NB4 (cell line): ENCODE measurements around the gene EBF3.
A peak's percentile ranks its signal among the peaks of the same experiment; 100 is the strongest.

Experiments
- DNase-seq: peaks from one replicate; pipeline ENCODE4 v3.0.0; 2010; ENCODE audit warnings: low read depth
- H3K4me3 ChIP-seq: one replicate; pipeline ENCODE4 v1.5.1; 2011; ENCODE audit warnings: mild to moderate bottlenecking, low read depth, low read length, moderate library complexity
- MAX ChIP-seq: IDR thresholded peaks from 2 replicates; pipeline ENCODE4 v1.6.1; 2011; ENCODE audit warnings: low read depth, low read length
- MYC ChIP-seq: IDR thresholded peaks from 2 replicates; pipeline ENCODE4 v1.6.1; 2011; ENCODE audit warnings: low read depth, low read length
- POLR2A ChIP-seq: IDR thresholded peaks from 2 replicates; pipeline ENCODE4 v1.6.1; 2011; ENCODE audit warnings: mild to moderate bottlenecking; ENCODE audit not compliant: insufficient read length; ENCODE audit errors: extremely low read depth
- TF ChIP-seq, protein P1 (sequence below): IDR thresholded peaks from one replicate; pipeline ENCODE4 v1.5.1; 2012; ENCODE audit warnings: low read depth, low read length

Gene EBF3

DNA sequence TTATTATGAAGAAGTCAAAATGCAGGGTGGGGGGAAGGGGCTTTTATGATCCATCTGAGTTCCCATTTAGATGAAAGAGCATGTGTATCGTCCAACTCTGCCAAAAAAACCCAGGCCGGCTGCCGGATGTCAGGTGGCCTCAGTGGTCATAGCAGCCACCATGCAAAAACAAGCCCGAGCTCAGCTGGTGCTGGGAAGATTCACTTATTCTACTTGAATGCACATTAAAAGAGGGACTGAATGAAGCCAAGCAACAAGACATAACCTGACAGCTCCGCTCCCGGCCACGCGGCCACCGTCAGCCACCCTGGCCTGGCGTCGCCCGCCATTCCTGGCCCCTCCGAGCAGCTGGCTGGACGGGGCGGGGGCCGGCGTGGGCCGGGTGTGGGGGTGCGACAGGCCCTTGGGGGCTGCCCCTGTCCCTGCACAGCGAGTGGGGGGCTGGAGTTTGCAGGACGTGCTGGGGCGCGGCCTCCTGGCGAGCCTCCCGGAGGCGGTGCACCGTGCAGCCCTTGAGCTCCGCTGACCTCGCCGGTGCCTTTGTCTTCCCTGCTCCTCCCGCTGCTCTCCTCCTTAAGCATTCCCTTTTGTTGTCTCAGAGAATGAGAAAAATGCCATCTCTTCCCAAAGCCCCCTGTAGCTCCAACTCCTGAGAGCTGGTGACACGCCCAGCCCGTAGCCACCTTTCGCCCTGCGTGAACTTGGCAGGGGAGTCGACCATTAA, 67.8 kb downstream of the EBF3 start:
- H3K4me3 ChIP-seq: no peak overlapping the region
- no peak for TF ChIP-seq MAX
- DNase-seq: no peak

GRCh38 chr10:129895811-129896135, 68.3 kb downstream of the EBF3 start:
- H3K4me3 ChIP-seq: no peak overlapping the region
- TF ChIP-seq MYC: no peak
- no peak for TF ChIP-seq MAX
- TF ChIP-seq, protein P1, sequence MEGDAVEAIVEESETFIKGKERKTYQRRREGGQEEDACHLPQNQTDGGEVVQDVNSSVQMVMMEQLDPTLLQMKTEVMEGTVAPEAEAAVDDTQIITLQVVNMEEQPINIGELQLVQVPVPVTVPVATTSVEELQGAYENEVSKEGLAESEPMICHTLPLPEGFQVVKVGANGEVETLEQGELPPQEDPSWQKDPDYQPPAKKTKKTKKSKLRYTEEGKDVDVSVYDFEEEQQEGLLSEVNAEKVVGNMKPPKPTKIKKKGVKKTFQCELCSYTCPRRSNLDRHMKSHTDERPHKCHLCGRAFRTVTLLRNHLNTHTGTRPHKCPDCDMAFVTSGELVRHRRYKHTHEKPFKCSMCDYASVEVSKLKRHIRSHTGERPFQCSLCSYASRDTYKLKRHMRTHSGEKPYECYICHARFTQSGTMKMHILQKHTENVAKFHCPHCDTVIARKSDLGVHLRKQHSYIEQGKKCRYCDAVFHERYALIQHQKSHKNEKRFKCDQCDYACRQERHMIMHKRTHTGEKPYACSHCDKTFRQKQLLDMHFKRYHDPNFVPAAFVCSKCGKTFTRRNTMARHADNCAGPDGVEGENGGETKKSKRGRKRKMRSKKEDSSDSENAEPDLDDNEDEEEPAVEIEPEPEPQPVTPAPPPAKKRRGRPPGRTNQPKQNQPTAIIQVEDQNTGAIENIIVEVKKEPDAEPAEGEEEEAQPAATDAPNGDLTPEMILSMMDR: no peak
- TF ChIP-seq POLR2A: no peak
- no peak for DNase-seq

DNA sequence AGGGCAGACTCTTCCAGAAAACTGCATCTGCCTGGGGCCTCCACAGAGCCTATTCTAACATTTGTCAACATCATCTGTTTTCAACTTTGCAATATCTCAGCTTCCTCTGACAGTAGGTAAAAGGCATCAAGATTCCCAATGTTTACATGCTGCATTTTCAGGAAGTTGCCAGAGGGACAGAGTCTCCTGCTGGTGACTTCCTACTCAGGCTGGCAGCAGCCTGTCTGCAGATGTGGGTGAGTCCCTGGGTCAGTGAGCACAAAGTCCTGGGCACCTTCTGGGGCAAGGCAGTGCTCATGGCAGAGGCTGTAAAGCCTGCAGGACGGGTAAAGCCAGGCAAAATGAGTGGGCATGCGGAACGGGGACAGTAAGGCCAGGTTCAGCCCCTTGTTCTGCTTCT, 69.4 kb downstream of the EBF3 start:
- no peak overlapping the region for H3K4me3 ChIP-seq
- TF ChIP-seq, protein P1: no peak
- TF ChIP-seq POLR2A (no peak), MYC (no peak), MAX (no peak)
- DNase-seq: peak; percentile 28

DNA sequence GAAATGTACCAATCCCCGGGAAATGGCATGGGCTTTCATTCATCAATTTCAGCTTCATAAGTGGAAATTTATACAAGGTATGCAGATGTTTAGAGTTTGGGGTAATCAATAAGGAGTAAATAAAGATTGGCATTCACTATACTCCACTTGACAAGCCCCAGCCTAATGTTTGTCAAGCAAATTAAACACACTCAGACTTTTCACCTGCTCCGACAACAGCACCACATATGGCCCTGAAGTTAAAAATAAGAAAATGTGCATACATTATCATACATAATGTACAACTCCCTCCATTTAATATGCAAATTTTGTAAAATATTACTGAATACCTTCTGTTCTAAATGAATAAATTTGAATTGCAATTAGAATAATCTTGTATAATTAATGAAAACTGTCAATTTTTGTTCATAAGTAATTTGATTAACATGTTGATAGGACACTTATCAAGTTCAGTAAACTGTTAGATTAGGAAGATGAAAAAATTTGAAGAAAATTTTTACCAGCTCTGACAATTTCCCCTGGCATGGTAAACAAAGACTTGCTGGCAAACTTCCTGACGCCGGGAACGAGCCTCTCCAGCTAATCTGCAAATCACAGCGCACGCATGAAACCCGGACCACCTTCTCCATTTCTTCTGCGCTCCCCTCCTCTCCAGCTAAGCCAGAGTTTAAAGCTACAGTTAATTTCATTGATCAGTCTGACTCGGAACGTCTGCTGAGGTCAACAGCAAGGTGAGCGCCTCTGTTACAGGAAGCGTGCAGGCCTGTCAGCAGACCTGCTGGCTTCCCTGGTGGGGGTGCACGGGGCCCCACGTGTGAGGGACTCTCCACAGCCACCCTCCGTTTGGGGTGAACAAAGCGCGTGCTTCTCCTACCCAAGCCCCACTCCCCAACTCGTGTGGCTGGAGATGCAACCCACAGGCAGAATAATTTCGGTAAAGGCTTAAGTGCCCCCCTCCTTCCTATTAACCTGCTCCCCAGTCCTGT, 70.7 kb downstream of the EBF3 start:
- H3K4me3 ChIP-seq: no peak overlapping the region
- TF ChIP-seq MYC: no peak
- TF ChIP-seq MAX: no peak
- no peak for TF ChIP-seq POLR2A
- TF ChIP-seq, protein P1: no peak
- DNase-seq: no peak

- DNase-seq: no peak
- no peak overlapping the region for H3K4me3 ChIP-seq
- TF ChIP-seq POLR2A (no peak), MYC (no peak), MAX (no peak)
- TF ChIP-seq, protein P1: no peak
Observed at GRCh38 chr10:129892548-129893052, 71.5 kb downstream of the EBF3 start.

DNA sequence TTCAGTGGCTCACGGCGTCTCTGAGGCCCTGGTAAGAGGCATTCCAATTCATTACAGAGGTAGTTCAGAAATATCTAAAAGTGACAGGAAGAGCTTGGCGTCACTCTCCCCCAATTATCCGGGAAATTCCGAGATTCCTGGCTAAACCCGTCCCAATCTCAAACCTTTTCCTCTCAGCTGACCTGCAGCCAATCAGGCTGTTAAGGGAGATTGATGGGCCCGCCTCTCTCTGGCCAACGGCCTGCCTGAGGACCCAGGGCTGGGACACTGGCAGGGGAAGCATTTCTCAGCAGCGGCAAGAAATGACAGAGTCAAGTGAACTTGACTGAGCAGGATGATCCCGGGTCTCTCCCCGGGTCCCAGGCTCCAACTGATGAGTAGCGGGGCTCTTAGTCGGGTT, 72.3 kb downstream of the EBF3 start:
- no peak overlapping the region for H3K4me3 ChIP-seq
- TF ChIP-seq MAX (no peak), MYC (no peak), POLR2A (no peak)
- TF ChIP-seq, protein P1: no peak
- no peak for DNase-seq
